ENCODE results near the gene IGFN1. TPM values are rescaled to one million over a fixed set of nuclear protein-coding genes. Genes with fewer than 3 reads are reported as not detected.

Gene IGFN1
- total and polyA plus RNA-seq, 2 of the 8 experiments (the other 6 are each of a cell fraction or from before 2014, with no cell fraction given) = not detected

DNA sequence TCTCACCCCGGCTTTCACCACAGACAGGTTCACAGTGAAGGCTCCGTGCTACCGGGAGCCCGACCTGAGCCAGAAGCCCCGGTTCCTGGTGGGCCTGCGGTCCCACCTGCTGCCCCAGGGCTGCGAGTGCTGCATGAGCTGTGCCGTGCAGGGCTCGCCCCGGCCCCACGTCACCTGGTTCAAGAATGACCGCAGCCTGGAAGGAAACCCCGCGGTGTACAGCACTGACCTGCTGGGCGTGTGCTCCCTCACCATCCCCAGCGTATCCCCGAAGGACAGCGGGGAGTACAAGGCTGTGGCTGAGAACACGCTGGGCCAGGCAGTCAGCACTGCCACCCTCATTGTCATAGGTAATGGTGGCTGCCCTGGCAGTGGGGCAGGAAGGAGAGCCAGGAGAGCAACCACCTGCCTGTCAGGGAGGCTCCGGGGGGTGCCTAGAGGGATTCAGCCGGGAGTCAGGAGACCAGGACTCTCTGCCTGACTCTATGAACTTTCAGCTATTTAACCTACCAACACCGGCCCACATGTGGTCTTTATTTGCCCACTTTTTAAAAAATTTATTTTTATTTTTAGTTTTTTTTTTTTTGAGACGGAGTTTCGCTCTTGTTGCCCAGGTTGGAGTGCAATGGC lies 36.4 kb downstream of the IGFN1 start (continued):
- TF ChIP-seq, protein P1, sequence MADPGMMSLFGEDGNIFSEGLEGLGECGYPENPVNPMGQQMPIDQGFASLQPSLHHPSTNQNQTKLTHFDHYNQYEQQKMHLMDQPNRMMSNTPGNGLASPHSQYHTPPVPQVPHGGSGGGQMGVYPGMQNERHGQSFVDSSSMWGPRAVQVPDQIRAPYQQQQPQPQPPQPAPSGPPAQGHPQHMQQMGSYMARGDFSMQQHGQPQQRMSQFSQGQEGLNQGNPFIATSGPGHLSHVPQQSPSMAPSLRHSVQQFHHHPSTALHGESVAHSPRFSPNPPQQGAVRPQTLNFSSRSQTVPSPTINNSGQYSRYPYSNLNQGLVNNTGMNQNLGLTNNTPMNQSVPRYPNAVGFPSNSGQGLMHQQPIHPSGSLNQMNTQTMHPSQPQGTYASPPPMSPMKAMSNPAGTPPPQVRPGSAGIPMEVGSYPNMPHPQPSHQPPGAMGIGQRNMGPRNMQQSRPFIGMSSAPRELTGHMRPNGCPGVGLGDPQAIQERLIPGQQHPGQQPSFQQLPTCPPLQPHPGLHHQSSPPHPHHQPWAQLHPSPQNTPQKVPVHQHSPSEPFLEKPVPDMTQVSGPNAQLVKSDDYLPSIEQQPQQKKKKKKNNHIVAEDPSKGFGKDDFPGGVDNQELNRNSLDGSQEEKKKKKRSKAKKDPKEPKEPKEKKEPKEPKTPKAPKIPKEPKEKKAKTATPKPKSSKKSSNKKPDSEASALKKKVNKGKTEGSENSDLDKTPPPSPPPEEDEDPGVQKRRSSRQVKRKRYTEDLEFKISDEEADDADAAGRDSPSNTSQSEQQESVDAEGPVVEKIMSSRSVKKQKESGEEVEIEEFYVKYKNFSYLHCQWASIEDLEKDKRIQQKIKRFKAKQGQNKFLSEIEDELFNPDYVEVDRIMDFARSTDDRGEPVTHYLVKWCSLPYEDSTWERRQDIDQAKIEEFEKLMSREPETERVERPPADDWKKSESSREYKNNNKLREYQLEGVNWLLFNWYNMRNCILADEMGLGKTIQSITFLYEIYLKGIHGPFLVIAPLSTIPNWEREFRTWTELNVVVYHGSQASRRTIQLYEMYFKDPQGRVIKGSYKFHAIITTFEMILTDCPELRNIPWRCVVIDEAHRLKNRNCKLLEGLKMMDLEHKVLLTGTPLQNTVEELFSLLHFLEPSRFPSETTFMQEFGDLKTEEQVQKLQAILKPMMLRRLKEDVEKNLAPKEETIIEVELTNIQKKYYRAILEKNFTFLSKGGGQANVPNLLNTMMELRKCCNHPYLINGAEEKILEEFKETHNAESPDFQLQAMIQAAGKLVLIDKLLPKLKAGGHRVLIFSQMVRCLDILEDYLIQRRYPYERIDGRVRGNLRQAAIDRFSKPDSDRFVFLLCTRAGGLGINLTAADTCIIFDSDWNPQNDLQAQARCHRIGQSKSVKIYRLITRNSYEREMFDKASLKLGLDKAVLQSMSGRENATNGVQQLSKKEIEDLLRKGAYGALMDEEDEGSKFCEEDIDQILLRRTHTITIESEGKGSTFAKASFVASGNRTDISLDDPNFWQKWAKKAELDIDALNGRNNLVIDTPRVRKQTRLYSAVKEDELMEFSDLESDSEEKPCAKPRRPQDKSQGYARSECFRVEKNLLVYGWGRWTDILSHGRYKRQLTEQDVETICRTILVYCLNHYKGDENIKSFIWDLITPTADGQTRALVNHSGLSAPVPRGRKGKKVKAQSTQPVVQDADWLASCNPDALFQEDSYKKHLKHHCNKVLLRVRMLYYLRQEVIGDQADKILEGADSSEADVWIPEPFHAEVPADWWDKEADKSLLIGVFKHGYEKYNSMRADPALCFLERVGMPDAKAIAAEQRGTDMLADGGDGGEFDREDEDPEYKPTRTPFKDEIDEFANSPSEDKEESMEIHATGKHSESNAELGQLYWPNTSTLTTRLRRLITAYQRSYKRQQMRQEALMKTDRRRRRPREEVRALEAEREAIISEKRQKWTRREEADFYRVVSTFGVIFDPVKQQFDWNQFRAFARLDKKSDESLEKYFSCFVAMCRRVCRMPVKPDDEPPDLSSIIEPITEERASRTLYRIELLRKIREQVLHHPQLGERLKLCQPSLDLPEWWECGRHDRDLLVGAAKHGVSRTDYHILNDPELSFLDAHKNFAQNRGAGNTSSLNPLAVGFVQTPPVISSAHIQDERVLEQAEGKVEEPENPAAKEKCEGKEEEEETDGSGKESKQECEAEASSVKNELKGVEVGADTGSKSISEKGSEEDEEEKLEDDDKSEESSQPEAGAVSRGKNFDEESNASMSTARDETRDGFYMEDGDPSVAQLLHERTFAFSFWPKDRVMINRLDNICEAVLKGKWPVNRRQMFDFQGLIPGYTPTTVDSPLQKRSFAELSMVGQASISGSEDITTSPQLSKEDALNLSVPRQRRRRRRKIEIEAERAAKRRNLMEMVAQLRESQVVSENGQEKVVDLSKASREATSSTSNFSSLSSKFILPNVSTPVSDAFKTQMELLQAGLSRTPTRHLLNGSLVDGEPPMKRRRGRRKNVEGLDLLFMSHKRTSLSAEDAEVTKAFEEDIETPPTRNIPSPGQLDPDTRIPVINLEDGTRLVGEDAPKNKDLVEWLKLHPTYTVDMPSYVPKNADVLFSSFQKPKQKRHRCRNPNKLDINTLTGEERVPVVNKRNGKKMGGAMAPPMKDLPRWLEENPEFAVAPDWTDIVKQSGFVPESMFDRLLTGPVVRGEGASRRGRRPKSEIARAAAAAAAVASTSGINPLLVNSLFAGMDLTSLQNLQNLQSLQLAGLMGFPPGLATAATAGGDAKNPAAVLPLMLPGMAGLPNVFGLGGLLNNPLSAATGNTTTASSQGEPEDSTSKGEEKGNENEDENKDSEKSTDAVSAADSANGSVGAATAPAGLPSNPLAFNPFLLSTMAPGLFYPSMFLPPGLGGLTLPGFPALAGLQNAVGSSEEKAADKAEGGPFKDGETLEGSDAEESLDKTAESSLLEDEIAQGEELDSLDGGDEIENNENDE (IDR thresholded peaks at IDR 0.05; ENCODE audit: insufficient replicate concordance, low read length) = no peak

All from H1 (cell line).